Keratinocyte (primary cell): Measurements from ENCODE around the gene PRKN. TPM values are rescaled to one million over a fixed set of nuclear protein-coding genes. Genes with fewer than 3 reads are reported as not detected.

ENCODE experiments used
- DNase-seq: peaks from one replicate; pipeline ENCODE4 v3.0.0-alpha.2; 2011; ENCODE audit warnings: low read depth, missing footprints, low spot score
- FAIRE-seq: peaks from 2 replicates; lab custom pipeline; 2011; peaks lifted over from hg19 to GRCh38; lab: Jason Lieb, UNC
- H2AFZ ChIP-seq: 2 replicates; pipeline ENCODE4 v1.6.0; 2012; ENCODE audit warnings: low read length, control low read depth, inconsistent platforms; ENCODE audit not compliant: control insufficient read depth
- H3K27ac ChIP-seq: 2 replicates; pipeline ENCODE4 v1.5.1; 2011; ENCODE audit warnings: low read length; ENCODE audit not compliant: control insufficient read depth, insufficient read depth
- H3K27me3 ChIP-seq: 3 replicates; pipeline ENCODE4 v1.6.0; 2011; ENCODE audit warnings: low read length; ENCODE audit not compliant: control insufficient read depth, insufficient read depth; ENCODE audit errors: extremely low read depth
- H3K36me3 ChIP-seq, 2 experiments: 2 replicates in 1 of 2; 3 replicates in 1 of 2; pipeline ENCODE4 v1.5.1; 2011; ENCODE audit warnings: low read length in 2 of 2, mild to moderate bottlenecking in 1 of 2; ENCODE audit not compliant: control insufficient read depth in 2 of 2, insufficient read depth in 2 of 2; ENCODE audit errors: extremely low read depth in 1 of 2
- H3K4me1 ChIP-seq: 3 replicates; pipeline ENCODE4 v1.5.1; 2011; ENCODE audit warnings: low read length; ENCODE audit not compliant: control insufficient read depth, insufficient read depth; ENCODE audit errors: extremely low read depth
- H3K4me2 ChIP-seq: 3 replicates; pipeline ENCODE4 v1.6.0; 2011; ENCODE audit warnings: low read depth, low read length; ENCODE audit not compliant: control insufficient read depth, insufficient read depth; ENCODE audit errors: extremely low read depth
- H3K4me3 ChIP-seq, 3 experiments: fragments of 200-600 bp in 1 of 3; sonication (generic) in 1 of 3; 2 replicates in 2 of 3; 3 replicates in 1 of 3; pipeline ENCODE4 v1.5.1; 2011 to 2016; ENCODE audit warnings: low read length in 3 of 3, mild to moderate bottlenecking in 3 of 3, control low read depth in 2 of 3, inconsistent platforms in 1 of 3, low read depth in 1 of 3, mixed read lengths in 1 of 3, mixed run types in 1 of 3, moderate library complexity in 1 of 3; ENCODE audit not compliant: control insufficient read depth in 2 of 3, insufficient read depth in 2 of 3; ENCODE audit errors: extremely low read depth in 1 of 3
- H3K79me2 ChIP-seq: 2 replicates; pipeline ENCODE4 v1.6.0; 2012; ENCODE audit warnings: low read length; ENCODE audit not compliant: control insufficient read depth, insufficient read depth
- H3K9ac ChIP-seq: 3 replicates; pipeline ENCODE4 v1.6.0; 2011; ENCODE audit warnings: low read length; ENCODE audit not compliant: control insufficient read depth, insufficient read depth; ENCODE audit errors: extremely low read depth
- H3K9me1 ChIP-seq: 3 replicates; pipeline ENCODE4 v1.6.0; 2011; ENCODE audit warnings: low read length; ENCODE audit not compliant: control insufficient read depth, insufficient read depth; ENCODE audit errors: extremely low read depth
- H3K9me3 ChIP-seq: 2 replicates; pipeline ENCODE4 v1.5.1; 2012; ENCODE audit warnings: low read depth, low read length; ENCODE audit not compliant: control insufficient read depth
- H4K20me1 ChIP-seq: 3 replicates; pipeline ENCODE4 v1.6.0; 2011; ENCODE audit warnings: low read length; ENCODE audit not compliant: control insufficient read depth, insufficient read depth; ENCODE audit errors: extremely low read depth
- CTCF ChIP-seq, 3 experiments: IDR thresholded peaks in 1 of 3; conservative IDR thresholded peaks in 1 of 3; optimal IDR thresholded peaks in 1 of 3; 2 replicates in 2 of 3; 3 replicates in 1 of 3; pipeline versions ENCODE3 to v1.5.1; 2011; ENCODE audit warnings: low read length in 3 of 3, mild to moderate bottlenecking in 3 of 3, moderate library complexity in 2 of 3, control low read depth in 1 of 3, inconsistent platforms in 1 of 3; ENCODE audit not compliant: insufficient read depth in 2 of 3; ENCODE audit errors: extremely low read depth in 1 of 3
- EZH2 ChIP-seq: IDR thresholded peaks from one replicate; pipeline ENCODE4 v1.6.1; 2012; ENCODE audit warnings: inconsistent platforms, mild to moderate bottlenecking, low read length, moderate library complexity
- dilution Hi-C: fragments of 300-500 bp; cut with MboI; formaldehyde crosslinking; loops from one replicate; pipeline ENCODE4 v1.7.0; 2020; ENCODE audit warnings: low sequenced_read_pairs; ENCODE audit not compliant: extremely low pct_ligation_motif_present
- polyA plus RNA-seq, 5 experiments: library from polyadenylated mRNA; depleted of rRNA in 3 of 5; stranded (reverse) in 3 of 5; stranded (forward) in 1 of 5; unstranded in 1 of 5; fragments of >200 nt; gene quantifications; 1 replicate in 1 of 5; 2 replicates in 3 of 5; 3 replicates in 1 of 5; pipeline versions ENCODE4 v1.2.1 to v1.2.3, GENCODE V29; 2011 to 2012; ENCODE audit warnings: missing spikeins in 2 of 5, low read depth in 1 of 5, low replicate concordance in 1 of 5

The PRKN gene
- polyA plus RNA-seq, 1 donor (not counting 4 experiments of a cell fraction or from before 2014, with no cell fraction given) = 0.67 TPM

- Histone ChIP-seq H3K27me3 (no peaks in the 10 kb centered on the region), H3K9me3 (no peaks in the 10 kb centered on the region), H3K4me3 (no peak overlapping the region), H3K9me1 (no peaks in the 10 kb centered on the region), H3K36me3 (no peaks in the 10 kb centered on the region), H2AFZ (no peak overlapping the region), H4K20me1 (no peaks in the 10 kb centered on the region), H3K79me2 (no peaks in the 10 kb centered on the region), H3K4me1 (no peaks in the 10 kb centered on the region), H3K9ac (no peak overlapping the region), H3K4me2 (no peak overlapping the region), H3K27ac (no peak overlapping the region)
- DNase-seq (no peak), FAIRE-seq (no peak)
- TF ChIP-seq EZH2 = no peak
- TF ChIP-seq CTCF (optimal IDR thresholded peaks at IDR 0.05 in 1 of 3, IDR thresholded peaks at IDR 0.05 in 1 of 3, conservative IDR thresholded peaks at IDR 0.05 in 1 of 3; ENCODE audit: extremely low read depth in 1 of 3, insufficient read depth in 2 of 3, low read length in 3 of 3) = no peak
- dilution Hi-C loops = no loop called here
These were observed 420.9 kb downstream of the PRKN start for GRCh38 chr6:162306616-162307015.

GRCh38 chr6:162301128-162301527, 426.4 kb downstream of the PRKN start:
- no peak overlapping the region for H3K27ac ChIP-seq
- no peaks in the 10 kb centered on the region for H3K36me3 ChIP-seq
- no peak for FAIRE-seq
- H3K4me2 ChIP-seq = no peak overlapping the region
- no peaks in the 10 kb centered on the region for H3K9me3 ChIP-seq
- H3K27me3 ChIP-seq = no peaks in the 10 kb centered on the region
- no peaks in the 10 kb centered on the region for H4K20me1 ChIP-seq
- H3K4me1 ChIP-seq = no peaks in the 10 kb centered on the region
- no peak overlapping the region for H2AFZ ChIP-seq
- no peaks in the 10 kb centered on the region for H3K9me1 ChIP-seq
- H3K79me2 ChIP-seq = no peaks in the 10 kb centered on the region
- TF ChIP-seq CTCF (optimal IDR thresholded peaks at IDR 0.05 in 1 of 3, IDR thresholded peaks at IDR 0.05 in 1 of 3, conservative IDR thresholded peaks at IDR 0.05 in 1 of 3; ENCODE audit: extremely low read depth in 1 of 3, insufficient read depth in 2 of 3, low read length in 3 of 3) (no peak), EZH2 (no peak)
- DNase-seq = no peak
- no peak overlapping the region for H3K4me3 ChIP-seq
- dilution Hi-C loops = no loop called here
- H3K9ac ChIP-seq = no peak overlapping the region
